ENCODE data around the gene MRGPRD.

Gene MRGPRD

DNA sequence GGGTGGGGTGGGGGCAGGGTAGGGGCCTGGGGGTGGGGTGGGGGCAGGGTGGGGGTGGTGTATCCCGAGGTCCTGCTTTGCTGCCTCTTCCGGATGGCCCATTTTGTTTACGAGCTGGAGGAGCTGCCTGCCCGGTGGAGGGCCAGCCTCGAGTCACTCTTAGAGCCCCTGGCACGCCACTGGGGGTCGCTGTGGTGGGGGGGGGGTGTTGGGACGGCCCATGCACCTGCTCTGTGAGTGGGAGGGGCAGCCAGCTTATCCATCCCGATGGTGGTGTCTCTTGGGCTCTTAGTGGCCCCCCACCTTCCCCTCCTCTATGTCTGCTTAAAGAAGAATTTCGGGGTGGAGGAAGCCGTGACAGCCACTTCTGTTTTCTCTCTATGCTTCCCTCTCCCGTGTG, 24.6 kb downstream of the MRGPRD start:
- TF ChIP-seq, protein P1, sequence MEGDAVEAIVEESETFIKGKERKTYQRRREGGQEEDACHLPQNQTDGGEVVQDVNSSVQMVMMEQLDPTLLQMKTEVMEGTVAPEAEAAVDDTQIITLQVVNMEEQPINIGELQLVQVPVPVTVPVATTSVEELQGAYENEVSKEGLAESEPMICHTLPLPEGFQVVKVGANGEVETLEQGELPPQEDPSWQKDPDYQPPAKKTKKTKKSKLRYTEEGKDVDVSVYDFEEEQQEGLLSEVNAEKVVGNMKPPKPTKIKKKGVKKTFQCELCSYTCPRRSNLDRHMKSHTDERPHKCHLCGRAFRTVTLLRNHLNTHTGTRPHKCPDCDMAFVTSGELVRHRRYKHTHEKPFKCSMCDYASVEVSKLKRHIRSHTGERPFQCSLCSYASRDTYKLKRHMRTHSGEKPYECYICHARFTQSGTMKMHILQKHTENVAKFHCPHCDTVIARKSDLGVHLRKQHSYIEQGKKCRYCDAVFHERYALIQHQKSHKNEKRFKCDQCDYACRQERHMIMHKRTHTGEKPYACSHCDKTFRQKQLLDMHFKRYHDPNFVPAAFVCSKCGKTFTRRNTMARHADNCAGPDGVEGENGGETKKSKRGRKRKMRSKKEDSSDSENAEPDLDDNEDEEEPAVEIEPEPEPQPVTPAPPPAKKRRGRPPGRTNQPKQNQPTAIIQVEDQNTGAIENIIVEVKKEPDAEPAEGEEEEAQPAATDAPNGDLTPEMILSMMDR (conservative IDR thresholded peaks at IDR 0.05): no peak; the same call in 1 of the 2 replicates
- no peak for TF ChIP-seq ZFX (IDR thresholded peaks at IDR 0.05)
- H3K27ac ChIP-seq: no peak overlapping the region

DNA sequence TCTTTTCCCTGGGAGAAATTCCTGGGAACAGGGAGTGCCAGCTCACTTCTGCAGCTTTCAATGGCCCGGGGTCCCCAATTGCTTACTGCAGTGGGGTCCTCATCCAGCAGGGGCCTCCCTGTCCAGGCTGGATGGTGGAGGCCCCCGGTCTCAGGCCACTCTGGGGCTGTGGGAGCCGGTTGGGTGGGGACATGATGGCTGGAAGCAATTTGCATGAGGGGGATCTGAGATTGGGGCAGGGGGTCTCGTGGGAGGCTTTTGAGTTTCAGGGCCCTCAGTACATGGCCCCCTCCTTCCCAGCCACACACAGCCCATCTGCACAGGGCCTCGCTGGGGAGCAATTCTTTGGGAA, 25.2 kb downstream of the MRGPRD start:
- TF ChIP-seq ZFX (IDR thresholded peaks at IDR 0.05): no peak
- TF ChIP-seq, protein P1 (conservative IDR thresholded peaks at IDR 0.05): no peak

DNA sequence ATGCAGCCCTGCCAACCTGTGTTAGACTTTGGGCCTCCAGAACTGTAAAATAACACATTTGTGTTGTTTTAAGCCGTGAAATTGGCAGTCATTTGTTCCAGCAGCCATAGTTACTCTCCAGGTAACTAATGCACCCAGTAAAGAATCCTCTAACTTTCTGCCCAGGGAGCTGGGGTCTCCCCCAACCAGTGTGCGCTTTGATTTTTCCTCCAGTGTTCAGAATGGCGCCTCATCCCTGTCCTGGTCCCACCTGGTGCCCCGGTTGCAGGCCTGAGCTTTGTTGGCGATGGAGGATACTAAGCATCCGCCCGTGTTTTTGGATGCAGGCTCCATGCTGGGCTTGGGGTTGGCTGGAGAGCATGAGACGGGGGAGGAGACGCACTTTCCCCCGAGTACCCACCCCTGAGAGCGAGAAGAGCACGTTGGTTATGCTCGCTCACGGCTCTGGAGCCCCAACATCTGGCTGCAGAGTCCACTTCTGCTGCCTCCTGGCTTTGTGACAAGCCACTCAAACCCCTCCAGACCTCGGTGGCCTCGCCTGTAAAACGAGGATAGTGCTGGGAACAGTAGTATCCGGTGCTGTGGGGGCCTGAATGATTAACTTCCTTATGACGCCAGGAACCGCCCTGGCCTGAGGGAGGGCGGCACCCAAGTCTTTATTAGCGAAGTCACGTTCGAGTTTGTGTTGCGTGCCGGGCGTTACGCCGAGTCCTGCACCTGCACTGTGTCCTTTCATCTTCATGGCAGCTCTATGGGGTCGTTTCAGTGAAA, 25.8 kb downstream of the MRGPRD start:
- TF ChIP-seq ZFX (IDR thresholded peaks at IDR 0.05): no peak
- TF ChIP-seq, protein P1 (conservative IDR thresholded peaks at IDR 0.05): no peak
- no peak overlapping the region for H3K27ac ChIP-seq

More for the DNA sequence above, 25.2 kb downstream of the MRGPRD start:
- no peak overlapping the region for H3K27ac ChIP-seq

DNA sequence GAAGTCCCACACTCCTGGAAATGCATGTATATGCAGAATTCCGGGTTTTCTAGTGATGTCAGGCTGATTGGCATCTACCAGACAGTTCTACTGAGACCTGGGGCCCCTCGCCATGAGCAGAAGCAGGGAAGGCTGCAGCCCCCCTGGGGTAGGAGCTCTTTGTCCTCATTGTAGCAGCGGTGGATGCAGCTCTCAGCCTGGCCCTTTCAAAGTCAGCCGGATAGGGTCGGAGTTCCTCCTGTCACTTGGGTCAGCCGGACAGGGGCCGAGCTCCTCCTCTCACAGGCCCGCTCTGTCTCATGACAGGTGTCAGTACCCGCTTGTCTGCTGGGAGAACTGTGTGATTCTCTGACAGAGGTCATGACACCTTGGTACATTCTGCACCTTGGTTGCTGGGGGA, 30.0 kb downstream of the MRGPRD start:
- no peak overlapping the region for H3K27ac ChIP-seq
- TF ChIP-seq, protein P1 (conservative IDR thresholded peaks at IDR 0.05): no peak
- no peak for TF ChIP-seq ZFX (IDR thresholded peaks at IDR 0.05)

DNA sequence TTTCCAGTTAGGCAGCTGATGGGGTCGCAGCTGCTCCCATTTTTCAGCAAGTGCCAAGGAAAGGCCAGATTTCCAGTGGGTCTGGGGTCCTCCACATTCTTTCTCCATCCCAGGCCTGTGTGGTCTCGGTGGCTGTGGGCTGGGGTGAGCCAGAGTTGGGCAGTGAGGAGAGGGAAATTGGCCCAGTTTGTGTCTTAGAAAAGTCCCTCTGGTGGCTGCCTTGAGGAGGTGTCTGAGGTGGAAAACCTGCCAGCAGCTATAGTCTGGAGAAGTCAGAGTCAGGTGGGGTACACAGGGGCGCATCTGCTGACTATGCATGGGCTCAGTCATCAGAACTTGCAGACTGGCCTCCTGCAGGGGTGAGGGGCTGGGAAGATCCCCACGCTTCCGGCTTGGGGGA, 30.5 kb downstream of the MRGPRD start:
- TF ChIP-seq, protein P1 (conservative IDR thresholded peaks at IDR 0.05): no peak; the same call in 1 of the 2 replicates
- TF ChIP-seq ZFX (IDR thresholded peaks at IDR 0.05): no peak
- H3K27ac ChIP-seq: no peak overlapping the region

DNA sequence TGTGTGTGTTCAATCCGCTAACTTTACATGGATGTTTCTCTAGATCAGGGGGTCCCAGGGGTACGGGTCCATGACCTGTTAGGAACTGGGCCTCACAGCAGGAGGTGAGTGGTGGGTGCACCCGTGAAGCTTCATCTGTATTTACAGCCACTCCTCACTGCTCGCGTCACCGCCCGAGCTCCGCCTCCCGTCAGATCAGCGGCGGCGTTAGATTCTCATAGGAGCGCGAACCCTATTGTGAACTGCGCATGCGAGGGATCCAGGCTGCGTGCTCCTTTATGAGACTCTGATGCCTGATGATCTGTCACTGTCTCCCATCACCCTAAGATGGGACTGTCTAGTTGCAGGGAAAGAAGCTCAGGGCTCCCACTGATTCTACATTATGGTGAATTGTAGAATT, 31.9 kb downstream of the MRGPRD start:
- H3K27ac ChIP-seq: no peak overlapping the region
- TF ChIP-seq, protein P1 (conservative IDR thresholded peaks at IDR 0.05): no peak
- no peak for TF ChIP-seq ZFX (IDR thresholded peaks at IDR 0.05)

DNA sequence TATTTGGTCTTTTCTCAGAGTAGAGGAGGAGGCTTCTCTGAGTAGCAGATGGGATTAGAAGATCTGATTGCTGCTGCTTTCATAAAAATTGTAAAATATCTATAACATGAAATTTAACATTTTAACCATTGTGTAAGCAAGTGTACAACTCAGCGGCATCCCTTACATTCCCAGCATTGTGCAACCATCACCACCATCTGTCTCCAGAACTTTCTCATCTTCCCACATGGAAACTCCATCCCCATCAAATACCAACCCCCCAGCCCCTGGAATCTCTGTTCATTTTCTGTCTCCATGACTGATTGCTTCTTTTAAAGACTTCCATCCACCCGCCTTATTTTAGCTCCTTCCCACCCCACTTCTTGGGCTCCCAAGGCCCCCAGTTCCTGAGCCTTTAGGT, 32.3 kb downstream of the MRGPRD start:
- no peak overlapping the region for H3K27ac ChIP-seq
- TF ChIP-seq, protein P1 (conservative IDR thresholded peaks at IDR 0.05): no peak
- TF ChIP-seq ZFX (IDR thresholded peaks at IDR 0.05): no peak
